Measurements from ENCODE around the gene LAMB1.

LAMB1 gene

DNA sequence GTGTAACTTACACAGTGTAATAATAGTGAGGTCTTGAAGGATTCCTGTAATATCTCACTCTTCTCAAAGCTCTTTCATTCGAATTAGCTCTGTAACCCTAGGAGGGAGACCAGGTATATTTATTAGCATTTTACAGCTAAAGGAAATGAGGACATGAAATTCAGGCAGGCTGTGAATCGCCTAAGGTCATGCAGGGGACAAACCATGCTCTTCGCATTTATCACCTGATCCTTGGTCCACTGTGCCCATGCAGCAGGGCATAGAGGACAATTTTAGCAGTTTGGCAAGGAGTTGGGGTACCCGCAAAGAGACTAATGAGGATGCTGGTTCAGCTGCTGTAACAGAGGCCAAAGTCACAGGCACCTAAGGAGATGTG, 14.8 kb upstream of the LAMB1 start:
- DNase-seq (ENCODE audit: low read depth in 2 of 2) = no peak

DNA sequence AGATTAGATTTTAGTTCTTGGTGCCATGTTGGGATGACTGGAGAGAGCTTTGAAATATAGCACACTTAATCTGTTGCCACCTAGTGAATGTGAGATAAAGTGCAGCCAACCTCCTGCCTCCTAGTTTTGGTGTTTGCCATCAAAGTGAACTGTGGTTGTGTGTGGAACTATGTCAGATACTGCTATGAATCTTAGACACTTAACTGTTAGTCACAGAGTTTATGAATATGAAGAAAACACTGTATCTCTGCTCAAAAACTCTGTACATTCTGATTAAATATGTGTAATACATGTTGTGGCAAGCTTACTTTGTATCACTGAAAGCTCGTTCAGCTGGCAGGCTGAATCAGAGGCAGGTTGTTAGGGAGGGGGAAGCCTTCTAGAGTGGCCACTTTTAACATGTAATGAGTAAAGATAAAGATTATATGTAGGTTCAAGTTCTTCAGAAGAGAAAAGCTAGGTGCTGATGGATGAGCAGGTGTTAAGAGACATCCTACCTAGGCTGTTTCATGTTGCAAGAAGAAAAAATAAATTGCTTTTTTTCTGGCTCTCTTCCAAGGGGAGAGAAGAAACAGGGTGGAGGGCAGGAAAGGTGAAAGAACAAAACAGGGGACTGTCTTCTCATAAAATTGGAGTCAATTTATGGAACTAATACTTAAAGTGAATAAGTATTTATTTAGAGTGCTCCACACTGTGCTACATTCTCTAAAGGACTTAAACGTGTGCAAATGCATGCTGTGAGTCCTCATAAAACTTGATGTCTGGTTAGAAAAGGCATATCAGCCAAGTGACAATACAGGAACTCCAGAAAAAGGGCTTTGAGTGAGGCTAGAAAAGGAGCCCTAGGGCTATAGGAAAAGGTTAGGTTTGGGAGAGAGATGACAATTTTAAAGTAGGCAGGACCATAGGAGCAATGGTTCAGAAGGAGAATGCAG, 14.1 kb upstream of the LAMB1 start:
- DNase-seq (ENCODE audit: low read depth in 2 of 2) = no peak

- no peak for DNase-seq (ENCODE audit: low read depth in 2 of 2)
Measured at GRCh38 chr7:108015740-108016139, 12.8 kb upstream of the LAMB1 start.

- no peak for DNase-seq (ENCODE audit: low read depth in 2 of 2)
Measured at GRCh38 chr7:108014747-108015682, 12.1 kb upstream of the LAMB1 start.

DNA sequence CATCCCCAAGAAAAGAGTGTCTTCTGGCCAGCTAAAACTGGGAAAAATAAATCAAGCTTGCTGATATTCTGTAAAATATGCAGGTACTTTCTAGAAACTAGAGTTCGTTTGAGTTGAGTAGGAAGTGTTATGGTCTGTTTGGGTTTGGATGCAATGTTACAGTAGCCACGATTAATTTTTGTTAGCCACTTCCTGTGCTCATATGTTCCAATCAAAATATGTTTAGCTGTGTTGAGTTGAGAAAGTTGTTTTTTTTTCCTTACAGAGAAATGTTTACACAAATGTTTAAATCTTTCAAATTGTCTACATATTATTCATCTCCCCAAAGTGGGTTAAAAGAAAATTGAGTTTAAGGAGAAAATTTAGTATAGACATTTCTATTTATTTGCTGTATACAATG, 11.3 kb upstream of the LAMB1 start:
- DNase-seq (ENCODE audit: low read depth in 2 of 2) = no peak

DNA sequence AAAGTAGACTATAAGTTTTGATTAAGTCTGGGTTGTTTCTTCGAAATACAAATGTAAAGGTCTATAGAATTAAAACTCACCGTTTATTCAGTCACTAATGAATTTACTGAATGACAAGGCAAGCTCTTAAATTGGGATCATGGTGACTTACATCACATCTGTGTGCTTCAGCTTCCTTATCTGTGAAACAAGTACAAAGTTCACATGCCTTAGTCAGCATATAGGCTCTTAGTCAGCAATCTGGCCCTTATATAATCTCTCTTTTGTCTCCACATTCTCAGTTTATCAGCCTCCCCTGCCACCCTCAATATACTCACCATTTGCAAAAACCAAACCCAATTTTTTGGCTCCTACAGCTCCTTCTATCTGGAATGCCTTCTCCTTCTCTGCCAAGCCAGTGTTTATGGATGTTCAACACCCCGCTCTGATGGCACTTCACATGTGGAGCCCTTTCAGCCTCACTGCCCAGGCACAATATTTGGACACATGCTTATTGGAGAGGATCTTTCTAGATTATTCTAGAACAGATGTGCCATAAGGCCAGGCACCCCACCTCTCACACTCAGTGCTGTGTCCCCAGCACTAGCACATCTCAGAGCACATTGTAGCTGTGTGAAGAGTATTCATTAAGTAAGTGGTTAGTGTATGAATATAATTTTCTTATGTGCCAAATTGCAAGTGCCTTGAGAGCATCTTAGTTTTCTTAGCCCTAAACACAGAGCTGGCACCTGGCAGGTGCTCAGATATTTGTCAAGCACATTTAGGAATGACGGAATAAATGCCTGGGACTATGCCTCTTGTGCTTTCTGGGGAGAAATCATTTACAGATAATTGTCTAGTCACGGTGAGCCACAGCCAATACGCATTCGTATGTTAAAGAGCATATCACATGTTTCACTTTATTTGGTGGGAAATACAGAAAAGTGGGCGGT, 9.8 kb upstream of the LAMB1 start:
- no peak for DNase-seq (ENCODE audit: low read depth in 2 of 2)

- no peak for DNase-seq (ENCODE audit: low read depth in 2 of 2)
Measured at GRCh38 chr7:108010377-108010776, 7.4 kb upstream of the LAMB1 start.

DNA sequence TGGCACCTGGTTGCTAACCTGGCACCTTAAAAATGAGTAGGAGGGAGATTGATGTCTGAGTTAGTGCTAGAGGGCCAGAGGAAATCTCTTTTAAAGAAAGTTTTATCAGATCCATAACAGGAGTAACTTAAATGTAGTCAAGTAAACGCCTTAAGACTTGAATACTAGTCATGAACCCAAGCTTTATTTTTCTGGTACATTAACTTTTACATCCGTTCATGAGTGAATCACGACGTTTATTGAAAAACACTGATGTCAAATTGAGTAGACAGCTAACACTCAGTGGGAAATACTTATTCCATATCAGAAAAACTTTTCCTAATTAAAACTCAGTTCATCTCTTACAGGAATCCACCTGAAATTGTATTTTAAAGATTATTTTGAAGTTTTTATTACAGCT, 6.9 kb upstream of the LAMB1 start:
- DNase-seq (ENCODE audit: low read depth in 2 of 2) = no peak

DNA sequence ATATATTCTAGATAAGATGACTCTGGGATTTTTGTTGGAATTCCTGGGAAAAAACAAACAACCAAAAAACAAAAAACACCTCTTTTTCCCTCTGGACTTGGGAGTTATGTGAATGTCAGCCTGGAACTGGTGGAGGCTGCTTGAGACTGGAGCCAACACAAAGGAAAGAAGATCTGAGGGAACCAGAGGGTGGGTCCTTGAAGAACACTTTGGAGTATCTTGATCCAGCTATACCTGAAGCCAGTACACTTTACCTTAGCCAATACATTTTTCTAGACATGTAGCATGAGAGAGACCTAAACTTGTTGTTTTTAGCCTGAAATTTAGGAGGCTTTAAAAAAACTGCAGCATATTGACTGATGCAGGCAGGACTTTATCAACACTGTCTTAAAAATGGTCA, 5.9 kb upstream of the LAMB1 start:
- DNase-seq (ENCODE audit: low read depth in 2 of 2) = no peak

DNA sequence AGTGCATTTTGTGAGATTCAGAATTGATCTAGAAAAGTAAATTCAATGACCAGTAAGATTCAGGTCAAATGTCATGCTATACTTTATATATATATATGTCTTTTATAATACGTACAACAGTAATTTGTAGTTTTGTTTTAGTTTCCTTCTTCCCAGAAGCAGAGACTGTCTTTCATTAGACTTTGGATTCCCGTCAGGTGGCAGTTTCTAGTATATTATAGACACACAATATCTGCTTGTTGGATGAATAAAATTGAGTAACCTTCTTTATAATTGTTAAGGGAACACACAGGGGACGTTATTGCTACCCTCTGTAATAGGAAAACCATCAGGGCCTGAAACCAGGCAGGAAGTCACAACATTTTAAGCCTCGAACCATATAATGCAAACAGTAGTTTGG, 5.3 kb upstream of the LAMB1 start:
- no peak for DNase-seq (ENCODE audit: low read depth in 2 of 2)

GRCh38 chr7:108007762-108008161, 4.8 kb upstream of the LAMB1 start:
- no peak for DNase-seq (ENCODE audit: low read depth in 2 of 2)

GRCh38 chr7:108007261-108007660, 4.3 kb upstream of the LAMB1 start:
- DNase-seq (ENCODE audit: low read depth in 2 of 2) = no peak

DNA sequence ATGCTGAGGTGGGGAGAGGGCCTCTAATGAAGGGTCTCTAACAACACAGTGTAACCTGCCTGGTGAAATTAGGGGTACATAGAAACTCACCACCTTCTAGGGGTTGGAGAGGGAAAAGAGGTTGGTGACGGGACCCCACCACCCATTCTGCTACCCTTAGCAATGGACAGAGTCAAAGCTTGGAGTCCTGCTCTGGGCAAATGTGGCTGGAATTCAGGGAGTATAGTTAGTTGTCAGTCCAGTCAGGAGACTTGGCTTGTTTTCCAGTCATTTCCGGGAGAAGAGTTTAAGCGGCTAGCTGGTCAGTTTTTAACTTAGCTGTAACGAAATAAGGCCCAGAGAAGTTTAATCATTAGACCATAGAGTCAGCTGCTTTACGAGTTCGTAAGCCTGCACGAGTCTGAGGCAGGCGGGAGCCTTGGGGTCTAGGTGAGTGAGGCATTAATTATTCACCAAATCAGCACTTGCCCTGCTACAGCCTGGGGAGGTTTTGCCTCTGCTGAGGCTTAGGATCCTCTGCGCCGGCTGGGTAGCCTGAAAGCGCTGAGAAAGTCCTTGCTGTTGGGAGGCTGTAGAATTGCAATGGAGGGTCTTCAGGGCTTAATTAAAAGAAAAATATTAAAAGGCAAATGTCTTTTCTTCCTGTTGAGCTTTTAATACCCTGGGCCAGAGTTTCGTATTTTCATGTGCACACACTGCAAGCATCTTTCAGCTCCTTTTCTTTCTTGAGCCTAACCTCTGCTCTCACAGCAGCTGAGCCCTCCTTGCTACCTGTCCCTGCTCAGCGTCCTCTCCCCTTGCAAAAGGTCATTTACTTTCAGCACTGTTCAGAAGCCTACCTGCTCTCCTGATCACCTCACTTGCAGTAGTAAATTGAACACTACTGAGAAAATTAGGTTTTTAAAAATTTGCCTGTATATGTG, 1.5 kb upstream of the LAMB1 start:
- DNase-seq (ENCODE audit: low read depth in 2 of 2) = no peak

GRCh38 chr7:108003599-108003935, 606 bp upstream of the LAMB1 start:
- DNase-seq (ENCODE audit: low read depth in 2 of 2) = no peak

DNA sequence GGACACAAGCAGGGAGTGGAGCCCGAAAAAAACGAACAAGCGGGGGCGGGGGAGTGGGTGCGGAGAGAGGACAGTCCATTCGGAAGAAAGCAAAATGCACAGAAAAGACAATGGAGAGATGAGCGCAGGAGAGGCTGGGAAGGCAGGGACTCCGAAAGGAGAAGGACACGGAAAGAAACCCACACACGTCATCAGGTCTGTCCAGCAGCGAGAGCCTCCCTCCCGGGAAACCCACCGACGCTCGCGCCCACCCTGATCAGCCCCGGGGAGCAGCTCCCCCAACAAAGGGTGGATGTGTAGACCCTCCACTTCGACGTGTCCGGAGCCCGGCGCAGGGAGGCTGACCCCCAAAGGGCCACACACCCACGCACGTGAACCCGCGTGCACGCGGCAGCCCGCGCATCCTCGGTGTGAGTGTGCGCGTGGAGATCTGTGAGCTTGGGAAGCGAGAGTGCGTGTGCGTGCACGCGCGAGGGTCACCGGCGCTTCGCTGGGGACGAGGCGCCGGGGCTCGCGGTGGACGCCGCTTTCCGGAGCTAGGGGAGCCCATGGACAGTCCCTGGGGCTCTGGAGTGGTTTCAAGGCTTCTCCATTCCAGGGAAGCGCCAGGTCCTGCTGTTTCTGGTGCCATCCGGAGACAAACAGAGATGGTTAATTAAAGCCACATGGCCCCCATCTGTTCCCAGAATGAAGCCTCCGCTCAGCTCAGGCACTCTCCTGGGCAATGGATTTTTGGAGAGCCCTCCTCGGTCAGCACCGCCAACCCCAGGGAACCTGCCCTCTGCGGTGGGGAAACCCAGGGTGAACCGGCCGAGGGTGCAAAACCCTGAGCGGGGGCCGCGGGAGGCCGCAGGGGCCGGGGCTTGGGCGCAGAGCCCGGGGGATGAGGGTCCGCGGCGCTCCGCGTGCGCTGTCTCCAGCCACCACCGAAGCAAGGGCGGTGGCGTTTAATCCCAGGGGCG, 916 bp downstream of the LAMB1 start:
- DNase-seq (ENCODE audit: low read depth in 2 of 2) = no peak

DNA sequence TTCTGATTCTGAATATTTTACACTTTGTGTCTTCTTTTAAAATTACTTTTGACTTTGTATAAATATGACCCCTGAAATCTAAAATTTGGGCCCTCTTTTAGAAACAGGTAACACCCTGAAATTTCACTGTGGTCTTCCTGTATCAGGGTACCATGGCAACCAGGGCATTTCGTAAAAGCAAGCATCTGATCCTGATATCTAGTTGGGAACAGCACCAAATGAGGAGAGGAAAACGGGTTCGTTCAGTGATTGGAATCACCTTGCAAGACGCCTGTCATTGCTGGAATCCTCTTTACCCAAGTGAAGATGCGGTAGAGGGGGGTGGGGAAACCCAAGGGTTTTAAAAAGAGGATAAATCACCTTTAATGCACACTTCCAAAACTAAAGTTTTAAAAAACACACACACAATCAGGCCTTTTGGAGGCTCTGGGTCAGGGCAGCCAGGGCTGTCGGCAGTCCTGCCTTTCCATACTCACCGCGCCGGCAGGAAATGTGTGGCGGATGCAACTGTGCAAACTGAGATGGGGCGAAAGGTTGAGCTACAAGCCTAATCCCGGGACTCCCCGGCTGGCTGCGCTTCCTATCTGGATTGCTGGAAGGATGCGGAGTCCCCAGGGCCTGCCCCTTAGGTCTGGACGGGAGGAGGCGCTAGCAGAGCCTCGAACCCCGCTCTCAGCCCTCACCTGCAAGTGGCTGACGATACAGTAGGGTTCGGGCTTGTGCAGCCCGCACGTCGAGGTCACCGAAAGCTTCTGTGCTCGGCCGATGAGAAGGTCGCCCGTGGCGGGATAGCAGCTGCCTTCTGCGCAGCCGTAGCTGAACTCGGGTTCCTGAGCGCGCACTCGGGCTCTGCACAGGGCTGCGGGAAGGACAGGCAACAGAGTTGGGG, 1.8 kb downstream of the LAMB1 start:
- DNase-seq (ENCODE audit: low read depth in 2 of 2) = no peak

DNA sequence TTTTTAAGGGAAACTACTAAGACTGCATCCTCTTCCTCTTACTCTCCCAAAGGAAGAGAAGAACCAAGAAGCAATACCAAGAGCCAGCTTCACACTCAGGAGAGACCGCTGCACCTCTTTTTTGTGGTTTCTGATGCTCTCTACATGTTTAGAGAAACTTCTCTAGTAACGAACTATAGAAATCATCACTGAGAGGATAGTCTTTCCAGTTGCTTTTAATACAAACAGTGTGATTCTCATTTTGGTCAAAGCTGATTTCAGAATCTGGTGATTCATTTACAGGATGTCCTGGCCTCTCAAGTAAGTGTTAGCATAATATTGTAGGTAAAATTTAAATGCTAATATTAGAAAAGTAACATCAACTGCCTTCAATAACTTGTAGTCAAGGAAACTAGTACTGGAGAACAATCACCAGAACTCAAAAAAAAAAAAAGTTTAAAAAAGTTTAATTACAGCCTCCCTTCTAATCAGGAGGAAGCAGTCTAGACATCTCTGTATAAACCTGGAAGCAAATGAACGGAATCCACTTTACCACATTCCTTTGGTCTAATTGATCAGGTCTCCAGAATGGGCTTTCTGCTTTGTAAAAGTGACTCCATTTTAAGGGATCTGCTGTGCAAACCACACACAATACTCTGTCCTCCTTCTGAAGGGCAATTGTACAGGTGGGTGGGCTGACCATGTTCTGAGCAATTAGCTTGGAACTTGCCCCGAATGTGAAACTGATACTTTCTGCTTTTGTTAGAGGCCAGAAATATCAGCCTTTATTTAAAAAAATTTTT, 3.0 kb downstream of the LAMB1 start:
- no peak for DNase-seq (ENCODE audit: low read depth in 2 of 2)
